H9 (cell line): ENCODE results near the gene SLC29A1. TPM values are rescaled to one million over a fixed set of nuclear protein-coding genes. Genes with fewer than 3 reads are reported as not detected.

ENCODE experiments used
- DNase-seq: peaks from one replicate; pipeline ENCODE4 v3.0.0-alpha.2; 2017
- H2AFZ ChIP-seq: one replicate; pipeline ENCODE4 v1.6.1; 2013; ENCODE audit warnings: mild to moderate bottlenecking, low read length, control low read depth, moderate library complexity
- H2AK5ac ChIP-seq: 2 replicates; pipeline ENCODE4 v1.6.1; 2013; ENCODE audit warnings: low read length, control low read depth, mixed read lengths; ENCODE audit not compliant: insufficient read length
- H2BK120ac ChIP-seq: one replicate; pipeline ENCODE4 v1.6.1; 2013; ENCODE audit warnings: low read depth, mild to moderate bottlenecking, low read length, control low read depth, inconsistent platforms; ENCODE audit not compliant: poor library complexity, severe bottlenecking
- H2BK12ac ChIP-seq: 2 replicates; pipeline ENCODE4 v1.6.1; 2013; ENCODE audit warnings: low read length, control low read depth, mixed read lengths, low read depth; ENCODE audit not compliant: insufficient read length
- H2BK15ac ChIP-seq: 2 replicates; pipeline ENCODE4 v1.6.1; 2013; ENCODE audit warnings: low read depth, low read length, control low read depth
- H2BK20ac ChIP-seq: one replicate; pipeline ENCODE4 v1.6.1; 2013; ENCODE audit warnings: low read depth, mild to moderate bottlenecking, low read length, control low read depth, inconsistent platforms; ENCODE audit not compliant: poor library complexity, severe bottlenecking
- H2BK5ac ChIP-seq: 2 replicates; pipeline ENCODE4 v1.6.1; 2013; ENCODE audit warnings: low read length, control low read depth, mixed read lengths; ENCODE audit not compliant: insufficient read length
- H3K14ac ChIP-seq: 2 replicates; pipeline ENCODE4 v1.6.1; 2013; ENCODE audit warnings: low read length, control low read depth; ENCODE audit not compliant: insufficient read depth
- H3K18ac ChIP-seq: 2 replicates; pipeline ENCODE4 v1.6.1; 2013; ENCODE audit warnings: low read depth, mild to moderate bottlenecking, mixed read lengths, low read length, control low read depth; ENCODE audit not compliant: insufficient read length
- H3K23ac ChIP-seq: 2 replicates; pipeline ENCODE4 v1.6.1; 2013; ENCODE audit warnings: low read length, control low read depth, mixed read lengths, low read depth; ENCODE audit not compliant: insufficient read length
- H3K23me2 ChIP-seq: 2 replicates; pipeline ENCODE4 v1.6.1; 2013; ENCODE audit warnings: low read depth, mild to moderate bottlenecking, mixed read lengths, low read length, control low read depth; ENCODE audit not compliant: insufficient read length, poor library complexity, severe bottlenecking
- H3K27ac ChIP-seq: 2 replicates; pipeline ENCODE4 v1.5.1; 2013; ENCODE audit warnings: low read length, control low read depth, mixed read lengths, low read depth; ENCODE audit not compliant: insufficient read length
- H3K27me3 ChIP-seq: 2 replicates; pipeline ENCODE4 v1.6.1; 2013; ENCODE audit warnings: low read length, control low read depth, inconsistent platforms; ENCODE audit not compliant: insufficient read depth
- H3K4ac ChIP-seq: 2 replicates; pipeline ENCODE4 v1.6.1; 2013; ENCODE audit warnings: low read depth, mild to moderate bottlenecking, control low read depth, inconsistent platforms, low read length, moderate library complexity
- H3K4me1 ChIP-seq: 2 replicates; pipeline ENCODE4 v1.6.1; 2013; ENCODE audit warnings: low read length, control low read depth, inconsistent platforms; ENCODE audit not compliant: insufficient read depth
- H3K4me2 ChIP-seq: 2 replicates; pipeline ENCODE4 v1.6.1; 2013; ENCODE audit warnings: low read length, control low read depth, mixed read lengths; ENCODE audit not compliant: insufficient read length, insufficient read depth
- H3K56ac ChIP-seq: 2 replicates; pipeline ENCODE4 v1.6.1; 2013; ENCODE audit warnings: low read depth, mild to moderate bottlenecking, mixed read lengths, low read length, control low read depth; ENCODE audit not compliant: insufficient read length
- H3K79me1 ChIP-seq: 2 replicates; pipeline ENCODE4 v1.6.1; 2013; ENCODE audit warnings: low read depth, mild to moderate bottlenecking, moderate library complexity, low read length, control low read depth, inconsistent platforms; ENCODE audit not compliant: insufficient read depth, poor library complexity, severe bottlenecking
- H3K79me2 ChIP-seq: 2 replicates; pipeline ENCODE4 v1.6.1; 2013; ENCODE audit warnings: low read length, control low read depth, inconsistent platforms; ENCODE audit not compliant: insufficient read depth
- H3K9ac ChIP-seq: 2 replicates; pipeline ENCODE4 v1.6.1; 2013; ENCODE audit warnings: low read length, control low read depth, mixed read lengths; ENCODE audit not compliant: insufficient read length; ENCODE audit errors: extremely low read depth
- H3K9me3 ChIP-seq: one replicate; pipeline ENCODE4 v1.6.1; 2013; ENCODE audit warnings: low read depth, low read length, inconsistent platforms; ENCODE audit not compliant: control insufficient read depth
- H3T11ph ChIP-seq: one replicate; pipeline ENCODE4 v1.6.1; 2013; ENCODE audit warnings: mild to moderate bottlenecking, low read length, control low read depth, inconsistent platforms
- H4K20me1 ChIP-seq: one replicate; pipeline ENCODE4 v1.6.1; 2013; ENCODE audit not compliant: control insufficient read depth, insufficient read length, insufficient read depth
- H4K5ac ChIP-seq: 2 replicates; pipeline ENCODE4 v1.6.1; 2013; ENCODE audit warnings: low read depth, mild to moderate bottlenecking, mixed read lengths, low read length, control low read depth; ENCODE audit not compliant: insufficient read length
- H4K8ac ChIP-seq: replicated peaks from 2 replicates; pipeline ENCODE4 v1.6.1; 2013; ENCODE audit warnings: low read length, control low read depth, mixed read lengths, low read depth; ENCODE audit not compliant: insufficient read length
- H4K91ac ChIP-seq: 2 replicates; pipeline ENCODE4 v1.6.1; 2013; ENCODE audit warnings: low read depth, mild to moderate bottlenecking, moderate library complexity, mixed read lengths, low read length, control low read depth; ENCODE audit not compliant: insufficient read length
- H3K27ac Mint-ChIP-seq, 3 experiments: 2 replicates in 2 of 3; 3 replicates in 1 of 3; pipeline ENCODE4 v1.8.0; 2020 to 2021; ENCODE audit warnings: mixed read lengths in 3 of 3, mild to moderate bottlenecking in 1 of 3, moderate library complexity in 1 of 3
- H3K27me3 Mint-ChIP-seq: 2 replicates; pipeline ENCODE4 v1.8.0; 2021; ENCODE audit warnings: low read depth, mild to moderate bottlenecking, moderate library complexity, mixed read lengths
- H3K36me3 Mint-ChIP-seq, 3 experiments: 2 replicates in 2 of 3; 3 replicates in 1 of 3; pipeline ENCODE4 v1.8.0; 2020 to 2021; ENCODE audit warnings: low read depth in 3 of 3, mixed read lengths in 3 of 3; ENCODE audit not compliant: insufficient read depth in 1 of 3
- H3K4me1 Mint-ChIP-seq, 2 experiments: 2 replicates each; pipeline ENCODE4 v1.8.0; 2020; ENCODE audit warnings: mixed read lengths in 2 of 2
- H3K4me3 Mint-ChIP-seq, 2 experiments: 2 replicates in 1 of 2; 3 replicates in 1 of 2; pipeline ENCODE4 v1.8.0; 2020 to 2021; ENCODE audit warnings: mild to moderate bottlenecking in 2 of 2, mixed read lengths in 2 of 2, moderate library complexity in 1 of 2
- H3K9me3 Mint-ChIP-seq, 2 experiments: 2 replicates in 1 of 2; 3 replicates in 1 of 2; pipeline ENCODE4 v1.8.0; 2020; ENCODE audit warnings: mild to moderate bottlenecking in 2 of 2, mixed read lengths in 2 of 2, moderate library complexity in 1 of 2
- WGBS: extraction: QIAGEN DNeasy Blood & Tissue Kit; methylation state at CpG from one replicate; pipeline ENCODE4 v1.1.7; 2013; ENCODE audit warnings: missing lambda C conversion rate, low lambda C conversion rate, mixed read lengths; ENCODE audit not compliant: insufficient read length; ENCODE audit errors: extremely low coverage; 5-methylcytosine and 5-hydroxymethylcytosine counted together
- total RNA-seq: library from RNA; stranded (reverse); gene quantifications from 2 replicates; pipeline ENCODE4 v1.2.1, GENCODE V29; 2021
- TF ChIP-seq, protein P1 (sequence below): fragments of 200-600 bp; sonication (generic); conservative IDR thresholded peaks from 3 replicates; pipeline ENCODE4 v1.8.0; 2021; ENCODE audit warnings: antibody characterized with exemption, mild to moderate bottlenecking

The SLC29A1 gene
- total RNA-seq, 1 experiment from 2014 or later, result 124 TPM

DNA sequence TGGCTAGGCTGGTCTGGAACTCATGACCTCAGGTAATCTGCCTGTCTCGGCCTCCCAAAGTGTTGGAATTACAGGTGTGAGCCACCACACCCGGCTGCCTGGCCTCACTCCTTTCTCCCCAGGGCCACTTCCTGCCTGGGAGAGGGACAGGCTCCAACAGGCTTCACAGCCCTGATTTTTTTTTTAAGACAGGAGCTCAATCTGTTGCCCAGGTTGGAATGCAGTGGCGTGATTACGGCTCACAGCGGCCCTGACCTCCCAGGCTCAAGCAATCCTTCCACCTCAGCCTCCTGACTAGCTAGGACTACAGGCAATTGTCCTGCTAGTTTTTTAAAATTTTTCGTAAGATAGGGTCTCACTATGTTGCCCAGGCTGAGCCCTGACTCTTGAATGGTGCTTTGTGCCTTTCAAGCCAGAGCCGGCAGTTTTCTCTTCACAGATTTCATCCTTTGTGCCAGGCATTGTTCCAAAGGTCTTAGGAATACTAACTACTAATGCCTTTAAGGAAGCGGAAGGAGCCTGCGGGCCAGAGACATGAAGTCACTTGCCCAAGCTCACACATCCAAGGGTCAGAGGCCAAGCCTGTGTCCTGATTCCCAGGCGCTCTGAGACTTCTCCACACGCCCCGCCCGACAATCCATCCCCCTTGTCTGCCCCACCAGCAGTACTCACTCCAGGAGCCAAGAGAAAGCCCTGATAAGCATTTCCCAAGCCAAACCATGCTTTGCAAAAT lies 45.5 kb upstream of the SLC29A1 start:
- Histone ChIP-seq H2BK120ac (no peak overlapping the region), H3K23me2 (no peaks in the 10 kb centered on the region), H4K5ac (no peak overlapping the region), H2BK12ac (no peak overlapping the region), H3K23ac (no peak overlapping the region), H2BK20ac (no peak overlapping the region), H3K18ac (no peak overlapping the region), H3K27me3 (no peaks in the 10 kb centered on the region), H3T11ph (no peak overlapping the region), H3K79me1 (no peaks in the 10 kb centered on the region), H2BK15ac (no peak overlapping the region), H3K4me2 (no peak overlapping the region), H4K91ac (no peak overlapping the region), H2BK5ac (no peak overlapping the region), H2AFZ (no peak overlapping the region), H3K14ac (no peak overlapping the region), H4K8ac (no peak overlapping the region), H3K79me2 (no peaks in the 10 kb centered on the region), H2AK5ac (no peak overlapping the region), H3K9me3 (no peaks in the 10 kb centered on the region), H3K4me1 (peaks cover 1% of the 10 kb centered on the region; the same call in 1 of the 2 replicates), H3K9ac (no peak overlapping the region), H3K56ac (no peak overlapping the region), H3K4ac (no peak overlapping the region), H3K27ac (no peak overlapping the region), H4K20me1 (peaks cover 2% of the 10 kb centered on the region)
- TF ChIP-seq, protein P1, sequence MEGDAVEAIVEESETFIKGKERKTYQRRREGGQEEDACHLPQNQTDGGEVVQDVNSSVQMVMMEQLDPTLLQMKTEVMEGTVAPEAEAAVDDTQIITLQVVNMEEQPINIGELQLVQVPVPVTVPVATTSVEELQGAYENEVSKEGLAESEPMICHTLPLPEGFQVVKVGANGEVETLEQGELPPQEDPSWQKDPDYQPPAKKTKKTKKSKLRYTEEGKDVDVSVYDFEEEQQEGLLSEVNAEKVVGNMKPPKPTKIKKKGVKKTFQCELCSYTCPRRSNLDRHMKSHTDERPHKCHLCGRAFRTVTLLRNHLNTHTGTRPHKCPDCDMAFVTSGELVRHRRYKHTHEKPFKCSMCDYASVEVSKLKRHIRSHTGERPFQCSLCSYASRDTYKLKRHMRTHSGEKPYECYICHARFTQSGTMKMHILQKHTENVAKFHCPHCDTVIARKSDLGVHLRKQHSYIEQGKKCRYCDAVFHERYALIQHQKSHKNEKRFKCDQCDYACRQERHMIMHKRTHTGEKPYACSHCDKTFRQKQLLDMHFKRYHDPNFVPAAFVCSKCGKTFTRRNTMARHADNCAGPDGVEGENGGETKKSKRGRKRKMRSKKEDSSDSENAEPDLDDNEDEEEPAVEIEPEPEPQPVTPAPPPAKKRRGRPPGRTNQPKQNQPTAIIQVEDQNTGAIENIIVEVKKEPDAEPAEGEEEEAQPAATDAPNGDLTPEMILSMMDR, result no peak
- no peak for DNase-seq
- no CpG with 5 or more reads among the region's 13 CpGs for WGBS
- Mint-ChIP-seq H3K27me3 (no peaks in the 10 kb centered on the region; the same call in none of the 2 replicates), H3K4me1 (peaks cover 7 to 11% of the 10 kb centered on the region in 2 experiments), H3K9me3 (no peaks in the 10 kb centered on the region), H3K36me3 (no peaks in the 10 kb centered on the region; a peak in 1 of 7 replicates), H3K27ac (peak overlapping the region in 1 of 3 experiments; percentile 62; a peak in 2 of 7 replicates), H3K4me3 (no peak overlapping the region)
